Loucy (cell line): ENCODE data around the gene ADAM23.

Experiments used
- H2AFZ ChIP-seq: fragments of 200-600 bp; sonication (generic); 2 replicates; pipeline ENCODE4 v1.6.0; 2016; ENCODE audit warnings: antibody characterized with exemption, mild to moderate bottlenecking, low read length, moderate library complexity
- H3F3A ChIP-seq: fragments of 200-600 bp; 2 replicates; pipeline ENCODE4 v1.6.0; 2016; ENCODE audit warnings: antibody characterized with exemption, low read depth, mild to moderate bottlenecking
- H3K27me3 ChIP-seq: fragments of 200-600 bp; sonication (generic); 2 replicates; pipeline ENCODE4 v1.6.1; 2014; ENCODE audit warnings: low read length, mild to moderate bottlenecking; ENCODE audit not compliant: insufficient read depth, poor library complexity, severe bottlenecking
- H3K36me3 ChIP-seq: fragments of 200-600 bp; sonication (generic); 2 replicates; pipeline ENCODE4 v1.6.1; 2016; ENCODE audit warnings: low read length; ENCODE audit not compliant: insufficient read depth
- H3K4me1 ChIP-seq: fragments of 200-600 bp; sonication (generic); 2 replicates; pipeline ENCODE4 v1.5.1; 2014; ENCODE audit warnings: low read length, mild to moderate bottlenecking; ENCODE audit not compliant: insufficient read depth, poor library complexity, severe bottlenecking
- H3K4me2 ChIP-seq: fragments of 200-600 bp; sonication (generic); 2 replicates; pipeline ENCODE4 v1.6.0; 2014; ENCODE audit warnings: antibody characterized with exemption, low read length, low read depth, mild to moderate bottlenecking; ENCODE audit not compliant: poor library complexity, severe bottlenecking
- H3K4me3 ChIP-seq: fragments of 200-600 bp; sonication (generic); 2 replicates; pipeline ENCODE4 v1.5.1; 2014; ENCODE audit warnings: low read length, mild to moderate bottlenecking, mixed read lengths; ENCODE audit not compliant: poor library complexity, severe bottlenecking
- H3K79me2 ChIP-seq: fragments of 200-600 bp; sonication (generic); 2 replicates; pipeline ENCODE4 v1.6.1; 2014; ENCODE audit warnings: low read length; ENCODE audit not compliant: insufficient read depth
- H3K9ac ChIP-seq: fragments of 200-600 bp; sonication (generic); 2 replicates; pipeline ENCODE4 v1.6.0; 2014; ENCODE audit warnings: mild to moderate bottlenecking, low read depth, low read length, moderate library complexity; ENCODE audit not compliant: poor library complexity, severe bottlenecking
- H3K9me2 ChIP-seq: fragments of 200-600 bp; sonication (generic); replicated peaks from 2 replicates; pipeline ENCODE4 v1.6.1; 2016; ENCODE audit warnings: low read depth, low read length, mixed read lengths
- H3K9me3 ChIP-seq: fragments of 200-600 bp; sonication (generic); 2 replicates; pipeline ENCODE4 v1.6.1; 2014; ENCODE audit warnings: mild to moderate bottlenecking, antibody characterized with exemption, low read length, low read depth; ENCODE audit not compliant: insufficient read depth
- H4K20me1 ChIP-seq: fragments of 200-600 bp; sonication (generic); 2 replicates; pipeline ENCODE4 v1.6.0; 2014; ENCODE audit warnings: antibody characterized with exemption, low read length, mild to moderate bottlenecking; ENCODE audit not compliant: insufficient read depth, poor library complexity, severe bottlenecking
- CTCF ChIP-seq: fragments of 200-600 bp; sonication (generic); conservative IDR thresholded peaks from 2 replicates; pipeline ENCODE4 v1.5.1; 2014; ENCODE audit warnings: mild to moderate bottlenecking, antibody characterized with exemption, low read length
- EZH2phosphoT487 ChIP-seq: fragments of 200-600 bp; IDR thresholded peaks from 2 replicates; pipeline ENCODE4 v1.6.1; 2018; ENCODE audit warnings: antibody characterized with exemption, mild to moderate bottlenecking, moderate library complexity, borderline replicate concordance

Gene ADAM23

GRCh38 chr2:206515580-206515979 lies 72.2 kb downstream of the ADAM23 start:
- H3K36me3 ChIP-seq, result no peaks in the 10 kb centered on the region
- H4K20me1 ChIP-seq, result no peaks in the 10 kb centered on the region
- H3K9ac ChIP-seq, result no peak overlapping the region
- no peaks in the 10 kb centered on the region for H3K9me3 ChIP-seq
- H3K4me1 ChIP-seq, result peaks cover 24% of the 10 kb centered on the region
- H3K79me2 ChIP-seq, result no peaks in the 10 kb centered on the region
- no peak overlapping the region for H2AFZ ChIP-seq
- no peak for TF ChIP-seq EZH2phosphoT487
- TF ChIP-seq CTCF, result no peak
- H3F3A ChIP-seq, result no peaks in the 10 kb centered on the region
- H3K27me3 ChIP-seq, result no peaks in the 10 kb centered on the region
- H3K9me2 ChIP-seq, result no peaks in the 10 kb centered on the region
- no peak overlapping the region for H3K4me2 ChIP-seq
- H3K4me3 ChIP-seq, result no peak overlapping the region

GRCh38 chr2:206518997-206519396 lies 75.7 kb downstream of the ADAM23 start:
- Histone ChIP-seq H4K20me1 (no peaks in the 10 kb centered on the region), H3K9ac (no peak overlapping the region), H3K9me3 (no peaks in the 10 kb centered on the region), H3K4me3 (no peak overlapping the region), H3K4me2 (no peak overlapping the region), H3K9me2 (no peaks in the 10 kb centered on the region), H2AFZ (no peak overlapping the region), H3K36me3 (no peaks in the 10 kb centered on the region), H3F3A (no peaks in the 10 kb centered on the region), H3K4me1 (peaks cover 33% of the 10 kb centered on the region), H3K79me2 (no peaks in the 10 kb centered on the region), H3K27me3 (no peaks in the 10 kb centered on the region)
- no peak for TF ChIP-seq CTCF
- TF ChIP-seq EZH2phosphoT487, result no peak

GRCh38 chr2:206520450-206520849 lies 77.1 kb downstream of the ADAM23 start:
- peaks cover 33% of the 10 kb centered on the region for H3K4me1 ChIP-seq
- no peaks in the 10 kb centered on the region for H3K9me2 ChIP-seq
- no peak overlapping the region for H2AFZ ChIP-seq
- no peaks in the 10 kb centered on the region for H4K20me1 ChIP-seq
- no peaks in the 10 kb centered on the region for H3K9me3 ChIP-seq
- peak overlapping the region; percentile 44 for H3K4me2 ChIP-seq
- no peaks in the 10 kb centered on the region for H3F3A ChIP-seq
- TF ChIP-seq CTCF (no peak), EZH2phosphoT487 (no peak)
- H3K4me3 ChIP-seq, result no peak overlapping the region
- H3K9ac ChIP-seq, result no peak overlapping the region
- no peaks in the 10 kb centered on the region for H3K79me2 ChIP-seq
- H3K36me3 ChIP-seq, result no peaks in the 10 kb centered on the region
- H3K27me3 ChIP-seq, result no peaks in the 10 kb centered on the region
